Neural cell (in vitro differentiated cells): Measurements from ENCODE around the gene KCNMB2.

ENCODE experiments used
- EP300 ChIP-seq: fragments of 450-650 bp; conservative IDR thresholded peaks from 2 replicates; pipeline ENCODE4 v1.6.1; 2014; ENCODE audit warnings: antibody characterized with exemption, mild to moderate bottlenecking, moderate library complexity; ENCODE audit not compliant: poor library complexity, severe bottlenecking
- EZH2 ChIP-seq: fragments of 200-600, 300-800 bp; shearing (Covaris generic), sonication (generic); IDR thresholded peaks from 2 replicates; pipeline ENCODE4 v1.6.1; 2014; ENCODE audit warnings: antibody characterized with exemption, low read length, borderline replicate concordance, mild to moderate bottlenecking; ENCODE audit not compliant: insufficient read depth, poor library complexity, severe bottlenecking
- POLR2AphosphoS5 ChIP-seq: IDR thresholded peaks from 2 replicates; pipeline ENCODE4 v1.6.1; 2012
- TF ChIP-seq, protein P1 (sequence below): fragments of 450-650 bp; IDR thresholded peaks from 2 replicates; pipeline ENCODE4 v1.5.1; 2014; ENCODE audit warnings: antibody characterized with exemption, mild to moderate bottlenecking, moderate library complexity; ENCODE audit not compliant: poor library complexity, severe bottlenecking

DNA sequence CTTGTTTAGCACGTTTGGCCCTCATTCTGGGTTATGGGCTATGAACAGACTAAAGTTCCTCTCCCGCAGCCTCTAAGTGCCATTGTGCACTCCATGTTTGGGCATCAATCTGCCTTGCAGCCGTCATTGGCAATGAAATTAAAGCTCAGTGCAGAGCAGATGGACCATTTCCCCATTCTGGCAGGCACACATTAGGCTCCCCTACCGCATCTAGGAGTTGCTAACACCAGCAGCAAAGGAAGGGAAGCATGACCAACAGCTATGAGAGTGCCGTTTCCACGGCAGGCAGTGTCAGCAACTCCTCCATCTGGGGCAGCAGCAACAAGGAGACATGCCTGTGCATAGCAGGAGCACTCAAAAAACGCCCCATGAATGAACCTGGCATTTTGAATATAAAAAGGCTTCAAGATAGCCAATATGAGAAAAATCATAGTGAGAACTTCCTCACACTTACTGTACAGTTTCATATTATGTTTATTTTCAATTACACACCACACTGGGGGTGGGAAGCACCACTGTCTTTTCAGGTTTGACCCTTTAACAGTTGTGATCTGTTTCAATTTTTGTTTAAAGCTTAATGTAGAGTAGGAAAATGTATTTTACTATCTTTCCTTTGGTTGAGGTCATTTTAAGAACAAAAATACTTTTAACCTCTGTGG, 218.7 kb downstream of the KCNMB2 start:
- TF ChIP-seq EP300 (no peak), POLR2AphosphoS5 (no peak), EZH2 (no peak)
- TF ChIP-seq, protein P1, sequence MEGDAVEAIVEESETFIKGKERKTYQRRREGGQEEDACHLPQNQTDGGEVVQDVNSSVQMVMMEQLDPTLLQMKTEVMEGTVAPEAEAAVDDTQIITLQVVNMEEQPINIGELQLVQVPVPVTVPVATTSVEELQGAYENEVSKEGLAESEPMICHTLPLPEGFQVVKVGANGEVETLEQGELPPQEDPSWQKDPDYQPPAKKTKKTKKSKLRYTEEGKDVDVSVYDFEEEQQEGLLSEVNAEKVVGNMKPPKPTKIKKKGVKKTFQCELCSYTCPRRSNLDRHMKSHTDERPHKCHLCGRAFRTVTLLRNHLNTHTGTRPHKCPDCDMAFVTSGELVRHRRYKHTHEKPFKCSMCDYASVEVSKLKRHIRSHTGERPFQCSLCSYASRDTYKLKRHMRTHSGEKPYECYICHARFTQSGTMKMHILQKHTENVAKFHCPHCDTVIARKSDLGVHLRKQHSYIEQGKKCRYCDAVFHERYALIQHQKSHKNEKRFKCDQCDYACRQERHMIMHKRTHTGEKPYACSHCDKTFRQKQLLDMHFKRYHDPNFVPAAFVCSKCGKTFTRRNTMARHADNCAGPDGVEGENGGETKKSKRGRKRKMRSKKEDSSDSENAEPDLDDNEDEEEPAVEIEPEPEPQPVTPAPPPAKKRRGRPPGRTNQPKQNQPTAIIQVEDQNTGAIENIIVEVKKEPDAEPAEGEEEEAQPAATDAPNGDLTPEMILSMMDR: no peak
